ENCODE results near the gene ZER1.
"Not testable (repeated sequence)": the region's sequence is repeated elsewhere in the genome, so short reads cannot be mapped to it uniquely, and the experiment has no call there.

The ZER1 gene

DNA sequence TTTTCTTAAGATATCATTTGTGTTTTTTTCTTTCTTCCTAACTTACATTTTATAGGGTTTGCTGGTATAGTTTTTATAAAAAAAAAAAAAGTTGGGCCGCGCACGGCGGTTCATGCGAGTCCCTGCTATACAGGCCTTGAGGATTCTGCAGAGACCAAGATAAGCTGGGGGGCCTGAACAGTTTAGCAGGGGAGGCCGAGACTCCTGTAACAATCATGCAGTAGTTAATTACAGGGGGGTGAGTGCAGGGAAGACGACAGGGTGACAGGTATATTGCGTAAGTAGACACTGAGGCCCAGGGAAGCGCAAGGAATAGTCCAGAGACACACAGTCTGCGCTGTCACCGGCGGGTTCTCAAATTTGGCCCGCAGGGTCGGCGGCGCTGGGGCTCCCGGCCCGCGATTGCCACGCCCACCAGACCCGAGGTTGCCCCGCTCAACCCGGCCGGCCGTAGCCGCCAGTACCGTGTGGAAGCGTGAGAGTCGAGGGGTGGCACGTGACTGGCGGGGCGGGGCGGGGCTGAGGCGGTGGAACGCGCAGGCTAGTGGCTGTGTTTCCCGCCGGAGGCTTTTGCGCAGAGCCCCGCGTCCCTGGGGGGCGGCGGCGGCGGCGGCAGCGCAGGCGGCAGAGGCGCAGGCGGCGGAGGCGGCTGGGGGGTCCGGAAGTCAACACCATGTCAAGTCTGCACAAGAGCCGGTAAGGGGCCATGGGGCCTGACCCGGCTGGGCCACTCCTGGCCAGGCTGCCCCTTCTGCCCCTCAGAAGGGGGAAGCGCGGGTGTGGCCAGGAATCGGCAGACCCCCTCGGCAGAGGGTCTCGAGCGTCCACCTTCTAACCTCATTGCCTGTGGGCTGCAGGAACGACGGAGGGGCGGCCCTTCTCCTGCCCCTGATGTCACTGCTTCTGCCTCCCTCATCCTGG lies 15.2 kb upstream of the ZER1 start, which contains the start of gene TBC1D13:
TSS of gene TBC1D13 (plus strand) at position 573 of the 921 bp plus-strand sequence. CDS start at position 674, 101 bp downstream.
- peak; percentile 3 for DNase-seq

DNA sequence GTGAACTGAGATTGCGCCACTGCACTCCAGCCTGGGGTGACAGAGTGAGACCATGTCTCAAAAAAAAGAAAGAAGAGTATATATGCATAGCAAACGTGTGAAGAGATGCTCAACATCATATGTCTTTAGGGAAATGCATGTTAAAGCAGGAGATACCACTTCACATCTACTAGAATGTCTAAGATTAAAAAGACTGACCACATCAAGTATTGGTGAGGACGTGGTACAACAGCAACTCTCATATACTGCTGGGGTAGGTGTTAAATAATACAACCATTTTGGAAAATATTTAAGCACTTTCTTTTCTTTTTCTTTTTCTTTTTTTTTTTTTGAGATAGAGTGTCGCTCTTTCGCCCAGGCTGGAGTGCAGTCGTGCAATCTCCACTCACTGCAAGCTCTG lies 13.7 kb upstream of the ZER1 start:
- DNase-seq, result no peak

DNA sequence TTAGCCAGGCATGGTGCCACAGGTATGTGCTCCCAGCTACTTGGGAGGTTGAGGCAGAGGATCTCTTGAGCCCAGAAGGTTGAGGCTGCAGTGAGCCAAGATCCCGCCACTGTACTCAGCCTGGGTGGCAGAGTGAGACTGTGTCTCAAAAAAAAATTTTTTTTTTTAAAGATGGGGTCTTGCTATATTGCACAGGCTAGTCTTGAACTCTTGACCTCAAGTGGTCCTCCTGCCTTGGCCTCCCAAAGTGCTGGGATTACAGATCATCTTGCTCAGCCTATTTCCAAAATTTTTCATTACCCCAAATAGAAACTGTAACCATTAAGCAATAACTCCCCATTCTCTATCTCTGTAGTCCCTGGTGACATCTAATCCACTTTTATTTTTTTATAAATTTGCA lies 10.9 kb upstream of the ZER1 start:
- DNase-seq, result no peak

DNA sequence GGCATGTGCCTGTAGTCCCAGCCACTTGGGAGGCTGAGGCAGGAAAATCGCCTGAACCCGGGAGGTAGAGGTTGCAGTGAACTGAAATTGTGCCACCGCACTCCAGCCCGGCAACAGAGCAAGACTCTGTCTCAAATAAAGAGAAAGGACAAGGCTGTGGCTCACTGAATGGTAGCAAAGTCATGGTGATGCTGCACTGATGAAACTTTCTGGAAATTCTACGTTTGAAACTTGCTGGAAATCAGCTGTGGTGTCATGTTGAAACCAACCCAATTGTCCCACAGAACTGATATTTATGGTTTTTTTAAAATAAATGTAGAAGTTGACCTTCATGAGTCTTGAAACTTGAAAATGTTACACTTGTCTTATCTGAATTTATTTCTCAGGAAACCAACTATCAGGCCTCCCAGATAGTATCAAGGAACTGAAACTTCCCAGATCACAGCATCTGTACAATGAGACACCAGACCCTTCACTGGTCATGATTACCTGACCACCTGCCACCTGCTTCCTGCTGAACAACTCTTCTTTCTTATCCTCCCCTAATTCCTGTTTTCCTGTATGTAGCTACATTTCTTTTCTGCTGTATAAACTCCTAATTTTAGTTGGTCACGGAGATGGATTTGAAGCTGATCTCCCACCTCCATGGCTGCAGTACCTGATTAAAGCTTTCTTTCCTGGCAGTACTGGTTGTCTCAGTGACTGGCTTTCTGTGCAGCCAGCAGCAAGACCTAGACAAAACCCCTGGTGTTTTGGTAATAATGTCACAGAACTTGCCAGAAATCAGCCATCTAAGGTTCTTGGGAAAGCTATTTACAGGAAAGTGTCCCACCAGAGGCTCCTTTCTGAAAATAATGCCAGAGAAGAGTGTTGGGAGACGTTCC lies 9.7 kb upstream of the ZER1 start:
- no peak for DNase-seq

DNA sequence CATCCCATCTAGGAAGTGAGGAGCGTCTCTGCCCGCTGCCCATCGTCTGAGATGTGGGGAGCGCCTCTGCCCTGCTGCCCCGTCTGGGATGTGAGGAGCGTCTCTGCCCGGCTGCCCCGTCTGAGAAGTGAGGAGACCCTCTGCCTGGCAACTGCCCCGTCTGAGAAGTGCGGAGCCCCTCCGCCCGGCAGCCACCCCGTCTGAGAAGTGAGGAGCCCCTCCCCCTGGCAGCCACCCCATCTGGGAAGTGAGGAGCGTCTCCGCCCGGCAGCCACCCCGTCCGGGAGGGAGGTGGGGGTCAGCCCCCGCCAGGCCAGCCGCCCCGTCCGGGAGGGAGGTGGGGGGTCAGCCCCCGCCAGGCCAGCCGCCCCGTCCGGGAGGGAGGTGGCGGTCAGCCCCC lies 8.4 kb upstream of the ZER1 start:
- not testable (repeated sequence) for DNase-seq

DNA sequence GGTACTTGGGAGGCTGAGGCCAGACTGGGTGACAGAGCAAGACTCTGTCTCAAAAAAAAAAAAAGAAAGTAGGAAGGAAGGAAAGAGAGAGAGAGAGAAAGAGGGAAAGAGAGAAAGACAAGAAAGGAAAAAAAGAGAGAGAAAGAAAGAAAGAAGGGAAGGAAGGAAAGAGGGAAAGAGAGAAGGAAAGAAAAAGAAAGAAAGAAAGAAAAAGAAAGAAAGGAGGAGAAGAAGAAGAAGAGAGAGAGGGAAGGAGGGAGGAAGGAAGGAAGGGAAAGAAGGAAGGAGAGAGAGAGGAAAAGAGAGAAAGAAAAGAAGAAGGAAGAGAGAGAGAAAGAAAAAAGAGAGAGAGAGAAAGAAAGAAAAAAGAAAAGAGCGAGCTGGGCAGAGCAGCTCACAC lies 3.1 kb upstream of the ZER1 start:
- no peak for DNase-seq

DNA sequence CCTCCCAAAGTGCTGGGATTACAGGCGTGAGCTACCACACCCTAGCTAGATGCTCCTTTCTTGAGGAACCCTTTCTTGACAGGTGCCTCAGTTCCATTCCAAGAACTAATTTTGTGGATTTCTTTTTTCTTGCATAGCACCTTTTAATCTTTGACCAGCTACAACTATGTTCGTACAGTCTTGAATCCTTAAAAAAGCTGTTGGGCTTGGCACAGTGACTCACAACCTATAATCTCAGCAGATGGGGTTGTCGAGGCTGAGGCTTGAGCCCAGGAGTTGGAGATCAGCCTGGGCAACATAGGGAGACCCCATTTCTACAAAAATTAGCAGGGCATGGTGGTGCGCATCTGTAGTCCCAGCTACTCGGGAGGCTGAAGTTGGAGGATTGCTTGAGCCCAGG lies 1.3 kb upstream of the ZER1 start:
- DNase-seq, result no peak

DNA sequence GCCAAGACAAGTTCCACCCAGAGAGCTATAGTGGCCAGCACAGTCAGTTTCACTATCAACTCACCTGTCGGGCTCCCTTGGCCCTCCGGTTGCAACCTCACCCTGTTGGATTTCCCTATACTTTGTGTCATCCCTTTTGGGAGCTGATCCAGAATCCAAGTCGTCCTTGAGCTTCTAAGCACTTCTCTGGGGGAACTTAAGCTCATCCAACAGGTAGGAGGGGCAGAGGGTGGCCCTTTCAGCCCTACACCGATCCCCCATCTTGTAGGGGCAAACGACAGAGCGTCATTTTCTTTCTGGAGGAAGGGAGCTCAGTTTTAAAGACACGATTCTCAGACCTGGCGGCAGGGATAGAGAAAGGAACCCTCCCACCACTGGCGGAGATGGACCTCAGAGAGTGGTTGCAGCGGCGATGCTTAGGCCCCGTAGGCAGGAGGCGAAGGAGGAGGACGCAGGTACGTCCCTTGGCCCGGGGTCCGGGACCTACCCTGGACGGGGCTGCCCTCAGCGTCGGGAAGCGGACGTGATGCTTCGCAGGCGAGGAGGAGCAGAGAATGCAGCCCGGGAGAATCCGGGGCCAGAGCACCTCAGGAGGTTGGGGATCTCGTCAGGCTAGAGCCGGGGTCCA lies 519 bp downstream of the ZER1 start:
- no peak for DNase-seq

DNA sequence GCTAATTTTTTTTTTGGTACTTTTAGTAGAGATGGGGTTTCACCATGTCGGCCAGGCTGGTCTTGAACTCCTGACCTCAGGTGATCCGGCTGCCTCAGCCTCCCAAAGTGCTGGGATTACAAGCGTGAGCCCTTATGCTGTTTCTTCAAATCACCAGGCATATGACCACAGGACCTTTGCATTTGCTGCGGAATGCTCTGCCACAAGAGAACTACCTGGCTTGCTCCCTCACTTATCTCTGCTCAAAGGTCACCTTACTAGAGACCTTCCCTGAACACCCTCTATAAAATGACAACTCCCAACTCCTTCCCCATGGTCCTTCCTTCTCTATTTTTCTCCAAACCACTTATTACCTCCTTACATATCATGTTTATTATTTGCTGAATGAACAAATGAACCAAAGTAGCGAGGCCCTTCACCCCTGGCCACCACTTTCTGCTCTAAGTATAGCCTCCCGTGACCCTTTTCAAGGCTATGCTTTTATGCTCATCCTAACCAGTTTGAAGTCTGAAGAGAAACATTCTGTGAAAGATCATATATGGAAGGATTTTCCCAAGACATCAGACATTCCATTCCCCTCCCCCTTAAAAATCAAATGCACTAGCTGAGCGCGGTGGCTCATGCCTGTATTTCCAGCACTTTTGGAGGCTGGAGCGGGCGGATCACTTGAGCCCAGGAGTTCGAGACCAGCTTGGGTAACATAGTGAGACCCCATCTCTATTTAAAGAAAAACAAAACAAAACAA lies 1.3 kb downstream of the ZER1 start:
- no peak for DNase-seq

DNA sequence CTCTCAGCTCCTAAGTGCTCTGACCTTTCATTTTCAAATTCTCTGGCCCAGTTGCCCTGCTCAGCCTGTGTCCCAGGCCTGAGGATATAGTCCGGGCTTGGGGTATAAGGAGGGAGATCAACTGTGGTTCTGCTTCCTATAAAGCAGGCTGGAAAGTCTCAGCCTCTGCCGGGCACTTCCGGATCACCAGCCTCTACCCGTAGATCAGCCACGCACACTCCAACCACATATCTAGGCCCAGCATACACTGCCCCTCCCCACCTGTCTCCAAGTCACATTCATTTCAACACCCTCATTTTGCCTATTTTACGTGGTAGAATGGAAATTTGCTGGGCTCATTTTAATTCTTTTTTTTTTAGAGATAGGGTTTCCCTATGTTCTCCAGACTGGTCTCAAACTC lies 3.1 kb downstream of the ZER1 start:
- DNase-seq, result no peak

DNA sequence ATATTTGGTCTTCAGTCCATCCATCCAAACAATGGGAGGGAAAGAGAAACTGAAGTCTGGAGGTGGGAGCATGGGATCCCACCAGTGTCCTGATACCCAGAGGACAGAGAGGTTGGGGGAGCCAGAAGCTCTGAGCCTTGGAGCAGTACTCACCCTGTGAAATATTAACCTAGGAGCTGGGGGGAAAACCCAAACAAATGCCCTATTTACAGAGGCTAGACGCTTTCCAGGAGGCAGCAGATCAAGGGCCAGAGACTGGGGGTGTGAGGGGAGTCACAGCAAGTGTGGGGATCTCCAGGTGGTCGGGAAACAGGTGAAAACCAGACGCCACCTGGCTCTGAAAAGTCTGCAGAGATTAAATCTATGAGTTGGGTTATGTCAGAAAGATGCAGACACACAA lies 6.2 kb downstream of the ZER1 start:
- no peak for DNase-seq

DNA sequence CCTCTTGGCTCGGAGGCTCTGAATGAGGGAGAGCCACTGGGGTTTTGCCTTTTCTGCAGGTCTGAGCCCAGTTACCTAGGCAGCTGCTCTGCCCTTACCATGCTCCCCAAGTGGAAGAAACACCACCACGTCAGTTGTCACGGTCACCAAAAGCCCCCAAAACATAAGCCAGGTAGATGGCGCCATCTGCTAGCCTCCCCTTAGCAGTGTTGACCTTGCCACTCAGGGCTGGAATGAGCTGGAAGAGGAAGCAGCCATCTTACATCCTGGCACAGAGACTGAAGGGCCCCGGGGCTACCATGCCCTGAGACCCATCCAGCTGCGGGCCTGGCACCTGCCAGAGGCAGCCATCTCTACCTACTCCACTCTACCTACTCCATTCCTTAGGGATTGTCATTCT lies 7.4 kb downstream of the ZER1 start:
- DNase-seq, result no peak

DNA sequence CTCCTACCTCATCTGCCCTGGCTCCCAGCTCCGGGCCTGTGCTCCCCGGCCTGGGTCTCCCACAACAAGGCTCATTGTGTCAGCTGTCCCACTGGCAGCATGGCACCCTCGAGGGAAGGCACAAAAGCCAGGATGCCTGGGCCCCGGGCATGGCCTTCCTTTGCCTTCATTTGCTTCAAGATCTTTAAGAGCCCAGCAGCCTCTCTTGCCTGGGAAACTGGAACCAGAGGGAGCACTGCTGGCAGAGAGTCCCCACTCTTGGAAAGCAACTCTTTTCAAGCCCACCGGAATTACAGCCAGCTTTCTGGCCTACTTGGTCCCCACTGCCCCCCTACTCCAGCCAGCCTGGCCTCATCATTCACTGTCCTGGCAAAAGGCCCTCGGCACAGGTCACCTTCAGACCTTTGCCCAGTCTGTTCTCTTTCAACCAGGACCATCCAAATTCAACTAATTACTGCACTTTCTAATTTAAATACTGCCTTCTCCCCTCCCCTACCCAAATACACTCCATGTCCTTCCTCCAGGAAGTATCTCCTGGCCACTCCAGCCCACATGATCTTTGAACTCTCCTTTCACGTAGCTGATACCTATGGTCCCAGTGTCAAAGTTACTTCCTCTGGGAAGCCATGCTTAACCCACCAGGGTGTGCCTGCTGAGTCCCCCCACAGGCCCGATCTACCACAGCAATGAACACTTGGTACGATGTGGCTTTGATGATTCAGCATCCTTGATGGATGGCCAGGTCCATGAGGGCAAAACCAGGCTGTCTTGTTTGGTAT lies 8.9 kb downstream of the ZER1 start:
- DNase-seq, result no peak

DNA sequence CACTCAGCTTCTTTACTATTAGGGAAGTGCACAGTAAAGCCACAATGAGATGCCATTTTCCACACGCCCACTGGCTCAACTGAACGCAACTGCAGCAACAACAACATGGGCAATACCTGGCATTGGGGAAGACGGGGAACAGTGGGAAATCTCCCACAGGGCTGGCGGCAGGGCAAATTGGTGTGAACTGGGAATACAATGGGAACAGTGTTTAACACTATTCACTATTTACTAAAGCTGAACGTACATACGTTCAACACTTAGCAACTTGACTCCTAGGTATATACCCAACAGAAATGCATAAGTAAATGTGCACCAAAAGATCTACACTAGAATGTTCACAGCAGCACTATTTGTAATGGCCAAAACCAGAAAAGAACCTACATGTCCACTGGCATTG lies 14.1 kb downstream of the ZER1 start:
- no peak for DNase-seq

DNA sequence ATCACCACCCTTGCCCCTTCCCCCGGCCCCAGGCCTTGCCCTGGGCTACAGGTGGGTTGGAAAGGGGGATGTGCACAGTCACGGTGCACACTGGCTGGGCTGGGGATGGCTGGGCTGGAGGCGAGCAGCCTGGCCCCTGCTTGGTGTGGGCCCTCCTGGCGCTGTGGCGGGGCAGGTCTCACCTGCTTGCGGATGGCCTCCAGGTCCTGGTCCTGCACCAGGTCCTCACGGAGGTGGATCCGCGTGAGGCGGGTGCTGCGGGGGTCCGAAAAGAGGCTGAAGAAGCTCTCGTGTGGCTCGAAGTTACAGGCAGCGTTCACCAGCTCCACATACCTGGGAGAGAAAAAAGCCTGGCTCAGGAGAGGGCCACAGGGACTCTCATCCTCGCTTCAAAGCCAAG lies 18.1 kb downstream of the ZER1 start:
- no peak for DNase-seq

DNA sequence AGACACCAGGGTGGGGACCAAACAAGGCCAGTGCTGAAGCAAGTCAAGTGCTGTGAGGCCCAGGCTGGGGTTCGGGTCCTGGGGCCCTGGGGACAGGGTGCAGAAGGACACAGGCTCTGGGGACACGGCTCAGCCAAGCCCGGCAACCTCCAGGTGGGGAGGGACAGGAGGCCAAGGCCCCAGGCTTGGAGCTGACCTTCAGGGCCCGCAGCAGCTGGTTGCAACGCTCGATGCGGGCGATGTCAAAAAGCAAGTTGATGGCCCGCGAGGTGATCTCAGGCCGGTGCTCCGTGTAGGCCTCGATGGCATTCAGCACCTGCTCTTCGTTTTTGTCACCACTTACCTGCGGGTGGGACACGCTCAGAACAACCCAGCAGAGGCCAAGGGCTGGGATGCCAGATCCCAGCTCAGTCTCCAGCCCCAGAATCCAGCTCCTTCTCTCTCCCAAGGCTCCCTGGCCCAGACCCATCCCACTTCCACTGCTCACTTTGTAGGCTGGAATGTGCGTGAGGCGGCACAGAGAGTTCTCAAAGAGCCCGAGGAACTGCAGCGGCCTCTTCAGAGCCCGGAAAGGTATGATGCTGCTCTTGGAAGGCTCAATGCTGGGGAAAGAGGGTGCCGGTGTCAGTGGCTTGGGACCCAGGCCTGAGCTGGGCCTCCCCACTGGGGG lies 20.7 kb downstream of the ZER1 start:
- no peak for DNase-seq

DNA sequence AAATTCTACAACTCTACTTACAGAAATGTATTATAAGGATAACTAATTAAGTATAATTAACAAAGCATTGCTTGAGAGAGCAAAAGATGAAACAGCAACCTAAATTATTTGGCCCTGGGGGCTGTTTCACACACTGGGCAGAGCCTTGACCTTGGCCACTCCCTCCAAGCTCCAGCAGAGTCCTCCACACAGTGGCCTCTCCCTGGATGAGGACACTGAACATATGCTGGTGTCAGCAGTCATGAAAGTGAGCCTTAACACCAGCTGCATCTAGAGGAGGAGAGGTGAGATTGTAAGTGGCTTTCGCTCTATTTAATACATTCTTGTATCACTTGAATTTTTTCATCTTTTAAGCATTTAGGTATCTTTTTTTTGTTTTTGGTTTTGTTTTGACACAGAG lies 24.5 kb downstream of the ZER1 start:
- DNase-seq, result no peak

DNA sequence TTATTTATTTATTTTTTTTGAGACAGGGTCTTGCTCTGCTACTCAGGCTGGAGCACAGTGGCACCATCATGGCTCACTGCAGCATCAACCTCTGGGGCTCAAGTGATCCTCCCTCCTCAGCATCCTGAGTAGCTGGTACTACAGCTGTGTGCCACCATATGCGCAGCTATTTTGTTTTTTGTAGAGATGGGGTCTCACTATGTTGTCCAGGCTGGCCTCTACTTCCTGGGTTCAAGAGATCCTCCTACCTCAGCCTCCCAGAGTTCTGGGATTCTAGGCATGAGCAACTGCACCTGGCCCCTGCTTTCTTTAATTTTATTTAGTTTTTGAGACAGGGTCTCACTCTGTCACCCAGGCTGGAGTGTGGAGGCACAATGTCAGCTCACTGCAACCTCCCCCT lies 28.3 kb downstream of the ZER1 start:
- DNase-seq, result no peak

DNA sequence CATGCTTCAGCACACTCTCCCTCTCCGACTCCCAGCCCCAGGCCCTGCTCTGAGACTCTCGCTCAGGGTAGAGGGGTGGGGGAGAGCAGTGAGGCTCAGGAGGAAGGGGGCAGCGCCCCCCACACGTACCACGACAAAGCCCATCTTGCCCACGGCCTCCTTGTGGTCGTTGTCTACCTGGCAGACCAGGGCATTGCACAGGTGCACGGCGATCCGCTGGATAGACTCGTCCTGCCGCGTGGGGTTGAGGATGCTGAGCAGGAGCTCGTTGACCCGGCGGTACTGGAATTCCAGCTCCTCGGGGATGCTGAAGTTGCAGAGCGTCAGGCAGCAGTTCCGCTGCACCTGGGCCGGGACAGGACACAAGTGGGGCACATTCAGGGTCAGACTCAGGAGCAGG lies 29.3 kb downstream of the ZER1 start:
- DNase-seq, result no peak

DNA sequence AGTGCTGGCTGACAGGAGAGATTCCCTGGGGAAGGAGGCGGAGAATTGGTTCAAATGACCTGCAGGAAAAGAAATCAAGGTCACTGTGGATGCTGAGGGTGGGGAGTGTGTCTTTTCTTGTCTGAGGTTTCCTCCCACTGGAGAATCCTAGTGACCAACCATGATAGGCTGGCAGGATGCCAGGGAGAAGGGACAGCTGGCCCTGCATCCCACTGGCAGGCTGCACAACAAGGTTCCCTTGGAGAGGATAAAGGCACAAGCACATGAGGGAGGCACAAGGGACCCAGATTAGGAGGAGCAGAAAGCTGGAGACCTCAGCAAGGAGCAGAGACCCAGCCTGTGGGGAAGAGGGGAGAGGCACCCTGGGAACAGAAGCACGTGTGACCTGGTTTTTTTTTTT lies 36.4 kb downstream of the ZER1 start:
- no peak for DNase-seq

DNA sequence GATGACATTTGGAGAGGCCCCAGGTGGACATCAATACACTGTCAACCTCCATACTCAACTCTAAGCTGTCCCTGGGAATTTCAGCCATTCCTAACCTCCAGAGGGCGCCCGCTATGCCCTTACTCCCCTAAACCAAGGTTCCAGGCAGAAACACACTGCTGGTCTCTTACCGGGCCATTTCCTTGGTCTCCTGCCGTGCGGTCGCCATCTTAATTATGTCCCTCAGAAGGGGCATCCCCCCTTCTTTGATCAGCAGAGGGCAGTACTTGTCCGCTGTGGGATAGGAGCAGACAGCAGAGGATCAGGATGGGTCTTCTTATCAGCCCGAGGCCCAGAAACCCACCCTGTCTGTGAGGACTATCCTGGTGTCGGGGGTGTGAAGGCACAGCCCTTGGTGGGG lies 38.5 kb downstream of the ZER1 start:
- DNase-seq, result peak; percentile 56

Data from NCI-H2081 treated with DMSO at 0.1 percent for 48 hours (cell line).